ENCODE data around the gene SHQ1.
"Not testable (repeated sequence)": the region's sequence is repeated elsewhere in the genome, so short reads cannot be mapped to it uniquely, and the experiment has no call there.

The SHQ1 gene

GRCh38 chr3:72710471-72710870, 137.8 kb downstream of the SHQ1 start:
- not testable (repeated sequence) for H3K27ac ChIP-seq (ENCODE audit: low read depth, low read length); H3K36me3 ChIP-seq (ENCODE audit: control insufficient read depth, insufficient read depth, low read length); H3K4me1 ChIP-seq (ENCODE audit: control insufficient read depth, insufficient read depth, low read length); H3K9me3 ChIP-seq (ENCODE audit: control insufficient read depth, insufficient read depth, low read length); H3K4me3 ChIP-seq (ENCODE audit: low read depth, low read length); H3K27me3 ChIP-seq (ENCODE audit: control insufficient read depth, insufficient read depth, low read length); H3K9ac ChIP-seq (ENCODE audit: low read depth, low read length)

DNA sequence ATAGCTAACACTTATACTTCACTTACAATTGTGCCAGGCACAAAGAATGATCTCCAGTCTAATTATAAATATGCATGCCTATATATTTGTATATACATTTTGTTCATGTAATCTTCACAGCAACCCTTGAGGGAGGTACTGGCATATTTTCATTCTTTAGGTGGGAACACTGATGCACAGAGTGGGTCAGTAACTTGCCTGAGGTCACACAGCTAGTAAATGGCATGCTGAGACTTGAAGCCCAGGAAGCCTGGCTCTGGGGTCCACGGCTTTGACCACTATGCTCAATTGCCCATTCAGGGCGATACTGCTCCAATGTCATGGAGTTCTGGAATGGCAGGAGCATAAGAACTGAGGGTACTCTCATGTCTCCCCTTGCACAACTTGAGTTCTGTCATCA, 139.8 kb downstream of the SHQ1 start:
- no peaks in the 10 kb centered on the region for H3K36me3 ChIP-seq (ENCODE audit: control insufficient read depth, insufficient read depth, low read length)
- no peak overlapping the region for H3K9ac ChIP-seq (ENCODE audit: low read depth, low read length)
- no peaks in the 10 kb centered on the region for H3K4me1 ChIP-seq (ENCODE audit: control insufficient read depth, insufficient read depth, low read length)
- no peaks in the 10 kb centered on the region for H3K9me3 ChIP-seq (ENCODE audit: control insufficient read depth, insufficient read depth, low read length)
- no peak overlapping the region for H3K4me3 ChIP-seq (ENCODE audit: low read depth, low read length)
- no peaks in the 10 kb centered on the region for H3K27me3 ChIP-seq (ENCODE audit: control insufficient read depth, insufficient read depth, low read length)
- no peak overlapping the region for H3K27ac ChIP-seq (ENCODE audit: low read depth, low read length)

DNA sequence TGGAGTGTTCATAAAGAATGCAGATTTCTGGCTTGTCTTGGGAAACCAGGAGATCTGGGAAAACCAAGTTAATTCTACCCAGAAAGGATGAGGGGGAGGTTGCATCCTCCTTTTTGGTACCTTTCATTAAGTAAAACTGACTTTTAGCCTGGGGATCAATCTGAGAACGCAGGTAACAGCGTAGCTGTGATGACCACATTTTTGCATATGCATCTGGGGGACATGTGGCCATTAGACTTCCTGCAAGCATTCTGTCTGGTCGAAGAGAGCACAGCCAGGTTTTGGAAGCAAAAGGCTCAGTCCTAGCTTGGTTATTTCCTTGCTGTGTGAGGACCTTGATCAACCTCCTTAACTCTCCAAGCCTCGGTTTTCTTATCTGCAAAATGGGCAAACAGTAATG, 145.2 kb downstream of the SHQ1 start:
- Histone ChIP-seq H3K27ac (ENCODE audit: low read depth, low read length) (no peak overlapping the region), H3K27me3 (ENCODE audit: control insufficient read depth, insufficient read depth, low read length) (no peaks in the 10 kb centered on the region), H3K9ac (ENCODE audit: low read depth, low read length) (no peak overlapping the region), H3K4me1 (ENCODE audit: control insufficient read depth, insufficient read depth, low read length) (peaks cover 6% of the 10 kb centered on the region), H3K36me3 (ENCODE audit: control insufficient read depth, insufficient read depth, low read length) (no peaks in the 10 kb centered on the region), H3K9me3 (ENCODE audit: control insufficient read depth, insufficient read depth, low read length) (no peaks in the 10 kb centered on the region), H3K4me3 (ENCODE audit: low read depth, low read length) (no peak overlapping the region)

DNA sequence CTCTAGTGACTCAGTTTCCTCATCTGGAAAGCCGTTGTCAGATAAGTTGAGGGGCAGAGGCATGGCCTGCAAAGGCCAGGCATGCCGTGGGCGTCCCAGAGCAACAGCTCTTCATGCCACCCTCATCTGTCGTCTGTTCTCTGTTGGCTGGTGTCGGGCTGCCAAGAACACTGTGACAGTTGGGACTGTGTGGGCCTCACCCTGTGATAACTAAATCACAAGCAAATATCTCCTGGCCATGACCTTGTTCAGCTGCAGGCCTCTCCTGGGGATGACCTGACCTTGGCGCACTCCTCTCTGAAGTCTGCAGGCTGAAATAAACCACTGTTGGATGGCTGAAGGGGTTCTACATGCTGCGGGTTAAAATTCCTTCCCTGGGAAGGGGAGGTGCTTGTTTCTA, 145.9 kb downstream of the SHQ1 start:
- Histone ChIP-seq H3K27me3 (ENCODE audit: control insufficient read depth, insufficient read depth, low read length) (no peaks in the 10 kb centered on the region), H3K4me3 (ENCODE audit: low read depth, low read length) (no peak overlapping the region), H3K9ac (ENCODE audit: low read depth, low read length) (no peak overlapping the region), H3K9me3 (ENCODE audit: control insufficient read depth, insufficient read depth, low read length) (no peaks in the 10 kb centered on the region), H3K4me1 (ENCODE audit: control insufficient read depth, insufficient read depth, low read length) (peaks cover 12% of the 10 kb centered on the region), H3K27ac (ENCODE audit: low read depth, low read length) (no peak overlapping the region), H3K36me3 (ENCODE audit: control insufficient read depth, insufficient read depth, low read length) (no peaks in the 10 kb centered on the region)

- peaks cover 26% of the 10 kb centered on the region for H3K4me1 ChIP-seq (ENCODE audit: control insufficient read depth, insufficient read depth, low read length)
- no peak overlapping the region for H3K27ac ChIP-seq (ENCODE audit: low read depth, low read length)
- H3K4me3 ChIP-seq (ENCODE audit: low read depth, low read length), result no peak overlapping the region
- no peaks in the 10 kb centered on the region for H3K9me3 ChIP-seq (ENCODE audit: control insufficient read depth, insufficient read depth, low read length)
- no peaks in the 10 kb centered on the region for H3K27me3 ChIP-seq (ENCODE audit: control insufficient read depth, insufficient read depth, low read length)
- no peaks in the 10 kb centered on the region for H3K36me3 ChIP-seq (ENCODE audit: control insufficient read depth, insufficient read depth, low read length)
- H3K9ac ChIP-seq (ENCODE audit: low read depth, low read length), result no peak overlapping the region
These were observed 148.1 kb downstream of the SHQ1 start for GRCh38 chr3:72700106-72700505.

DNA sequence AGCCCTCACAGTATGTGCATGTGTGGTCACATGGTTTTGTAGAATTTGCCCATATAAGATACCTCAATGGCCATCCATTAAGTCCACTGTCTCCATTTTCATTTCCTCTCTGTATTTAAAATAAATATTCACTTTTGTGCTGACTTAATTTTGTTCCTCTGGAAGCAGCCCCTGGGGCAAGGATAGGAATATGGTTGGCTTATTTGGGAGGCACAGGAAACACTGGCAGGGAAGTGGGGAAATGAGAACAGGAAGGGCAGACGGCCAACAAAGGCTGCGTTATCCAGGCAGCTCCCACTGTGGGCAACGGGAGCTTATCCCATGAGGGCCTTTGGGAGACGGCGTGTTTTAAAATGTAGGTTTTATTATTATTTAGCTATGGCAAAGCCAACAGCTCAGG, 148.6 kb downstream of the SHQ1 start:
- H3K27ac ChIP-seq (ENCODE audit: low read depth, low read length), result no peak overlapping the region
- no peaks in the 10 kb centered on the region for H3K27me3 ChIP-seq (ENCODE audit: control insufficient read depth, insufficient read depth, low read length)
- H3K4me3 ChIP-seq (ENCODE audit: low read depth, low read length), result no peak overlapping the region
- no peaks in the 10 kb centered on the region for H3K9me3 ChIP-seq (ENCODE audit: control insufficient read depth, insufficient read depth, low read length)
- peaks cover 26% of the 10 kb centered on the region for H3K4me1 ChIP-seq (ENCODE audit: control insufficient read depth, insufficient read depth, low read length)
- H3K9ac ChIP-seq (ENCODE audit: low read depth, low read length), result no peak overlapping the region
- no peaks in the 10 kb centered on the region for H3K36me3 ChIP-seq (ENCODE audit: control insufficient read depth, insufficient read depth, low read length)
